ENCODE measurements around the gene TPCN2.

The TPCN2 gene

GRCh38 chr11:69078508-69078907 is 29.8 kb downstream of the TPCN2 start:
- DNase-seq: no peak

GRCh38 chr11:69078930-69079605 is 30.3 kb downstream of the TPCN2 start:
- no peak for DNase-seq

GRCh38 chr11:69079661-69080256 is 31.0 kb downstream of the TPCN2 start:
- no peak for DNase-seq

GRCh38 chr11:69080257-69080995 is 31.7 kb downstream of the TPCN2 start:
- DNase-seq: no peak

- no peak for DNase-seq
Observed at GRCh38 chr11:69081180-69081579, 32.4 kb downstream of the TPCN2 start.

- no peak for DNase-seq
Observed at GRCh38 chr11:69083531-69084247, 35.0 kb downstream of the TPCN2 start.

- no peak for DNase-seq
Observed at GRCh38 chr11:69084371-69084770, 35.6 kb downstream of the TPCN2 start.

GRCh38 chr11:69085490-69086095 is 36.9 kb downstream of the TPCN2 start:
- no peak for DNase-seq

GRCh38 chr11:69086152-69087132 is 37.7 kb downstream of the TPCN2 start:
- DNase-seq: no peak

GRCh38 chr11:69087133-69087524 is 38.4 kb downstream of the TPCN2 start:
- no peak for DNase-seq

GRCh38 chr11:69087811-69088210 is 39.1 kb downstream of the TPCN2 start:
- DNase-seq: no peak

- peak; percentile 72 for DNase-seq
Observed at GRCh38 chr11:69088676-69089146, 40.0 kb downstream of the TPCN2 start.

- DNase-seq: no peak
Observed at GRCh38 chr11:69089258-69089657, 40.5 kb downstream of the TPCN2 start.

- DNase-seq: no peak
Observed at GRCh38 chr11:69091638-69092165, 43.0 kb downstream of the TPCN2 start.

- DNase-seq: no peak
Observed at GRCh38 chr11:69092263-69092662, 43.5 kb downstream of the TPCN2 start.

- no peak for DNase-seq
Observed at GRCh38 chr11:69093106-69093505, 44.4 kb downstream of the TPCN2 start.

GRCh38 chr11:69094111-69094914 is 45.6 kb downstream of the TPCN2 start:
- DNase-seq: no peak

- DNase-seq: no peak
Observed at GRCh38 chr11:69094915-69095290, 46.2 kb downstream of the TPCN2 start.

GRCh38 chr11:69095300-69095699 is 46.6 kb downstream of the TPCN2 start:
- DNase-seq: no peak

- DNase-seq: no peak
Observed at GRCh38 chr11:69096473-69096872, 47.7 kb downstream of the TPCN2 start.

GRCh38 chr11:69097263-69097662 is 48.5 kb downstream of the TPCN2 start:
- DNase-seq: no peak
